IPS-20b (cell line): ENCODE results near the gene CORO1A.
"Not testable (repeated sequence)": the region's sequence is repeated elsewhere in the genome, so short reads cannot be mapped to it uniquely, and the experiment has no call there.

Experiments
- H3K27ac ChIP-seq: one replicate; pipeline ENCODE4 v1.5.1; 2013; ENCODE audit warnings: low read length
- H3K27me3 ChIP-seq: 2 replicates; pipeline ENCODE4 v1.6.1; 2013; ENCODE audit warnings: mild to moderate bottlenecking, low read length, inconsistent platforms; ENCODE audit not compliant: insufficient read depth
- H3K36me3 ChIP-seq: 2 replicates; pipeline ENCODE4 v1.6.1; 2013; ENCODE audit warnings: low read depth, mild to moderate bottlenecking, inconsistent platforms, low read length, moderate library complexity; ENCODE audit not compliant: insufficient read depth
- H3K4me1 ChIP-seq: 2 replicates; pipeline ENCODE4 v1.6.1; 2013; ENCODE audit warnings: mild to moderate bottlenecking, control low read depth, inconsistent platforms, low read length, moderate library complexity; ENCODE audit not compliant: insufficient read depth
- H3K4me3 ChIP-seq: 2 replicates; pipeline ENCODE4 v1.5.1; 2013; ENCODE audit warnings: mild to moderate bottlenecking, low read length, inconsistent platforms
- H3K9ac ChIP-seq: 2 replicates; pipeline ENCODE4 v1.6.1; 2013; ENCODE audit warnings: low read depth, mild to moderate bottlenecking, inconsistent platforms, low read length, moderate library complexity
- H3K9me3 ChIP-seq: 2 replicates; pipeline ENCODE4 v1.6.1; 2013; ENCODE audit warnings: mild to moderate bottlenecking, low read depth, low read length, inconsistent platforms; ENCODE audit not compliant: insufficient read depth

The CORO1A gene

GRCh38 chr16:30149250-30149930 is 34.0 kb upstream of the CORO1A start:
- Histone ChIP-seq H3K36me3 (no peaks in the 10 kb centered on the region), H3K9ac (no peak overlapping the region), H3K4me1 (no peaks in the 10 kb centered on the region), H3K27ac (no peak overlapping the region), H3K9me3 (0 out of 2 replicates have a peak, but pooled peaks cover 9% of the 10 kb centered on the region), H3K27me3 (no peaks in the 10 kb centered on the region), H3K4me3 (no peak overlapping the region)

GRCh38 chr16:30151091-30151490 is 32.3 kb upstream of the CORO1A start:
- H3K27ac ChIP-seq: no peak overlapping the region
- no peak overlapping the region for H3K9ac ChIP-seq
- no peaks in the 10 kb centered on the region for H3K36me3 ChIP-seq
- 0 out of 2 replicates have a peak, but pooled peaks cover 9% of the 10 kb centered on the region for H3K9me3 ChIP-seq
- H3K4me3 ChIP-seq: no peak overlapping the region
- no peaks in the 10 kb centered on the region for H3K4me1 ChIP-seq
- H3K27me3 ChIP-seq: no peaks in the 10 kb centered on the region

GRCh38 chr16:30152517-30152916 is 30.9 kb upstream of the CORO1A start:
- no peak overlapping the region for H3K27ac ChIP-seq
- no peak overlapping the region for H3K9ac ChIP-seq
- no peak overlapping the region for H3K4me3 ChIP-seq
- H3K4me1 ChIP-seq: no peaks in the 10 kb centered on the region
- H3K36me3 ChIP-seq: no peaks in the 10 kb centered on the region
- 0 out of 2 replicates have a peak, but pooled peaks cover 9% of the 10 kb centered on the region for H3K9me3 ChIP-seq
- no peaks in the 10 kb centered on the region for H3K27me3 ChIP-seq

GRCh38 chr16:30155188-30155587 is 28.2 kb upstream of the CORO1A start:
- Histone ChIP-seq H3K4me1 (no peaks in the 10 kb centered on the region), H3K27ac (no peak overlapping the region), H3K9ac (no peak overlapping the region), H3K27me3 (no peaks in the 10 kb centered on the region), H3K36me3 (no peaks in the 10 kb centered on the region), H3K9me3 (no peaks in the 10 kb centered on the region), H3K4me3 (no peak overlapping the region)

GRCh38 chr16:30157214-30157613 is 26.2 kb upstream of the CORO1A start:
- Histone ChIP-seq H3K36me3 (no peaks in the 10 kb centered on the region), H3K9me3 (no peaks in the 10 kb centered on the region)

GRCh38 chr16:30163538-30163937 is 19.9 kb upstream of the CORO1A start:
- Histone ChIP-seq H3K9ac (no peak overlapping the region), H3K27ac (no peak overlapping the region), H3K4me1 (no peaks in the 10 kb centered on the region), H3K4me3 (no peak overlapping the region), H3K9me3 (no peaks in the 10 kb centered on the region), H3K36me3 (no peaks in the 10 kb centered on the region), H3K27me3 (no peaks in the 10 kb centered on the region)

More at GRCh38 chr16:30157214-30157613, 26.2 kb upstream of the CORO1A start:
- H3K4me1 ChIP-seq: no peaks in the 10 kb centered on the region
- H3K27me3 ChIP-seq: no peaks in the 10 kb centered on the region
- H3K27ac ChIP-seq: no peak overlapping the region
- no peak overlapping the region for H3K9ac ChIP-seq
- H3K4me3 ChIP-seq: no peak overlapping the region

GRCh38 chr16:30166202-30166902 is 17.1 kb upstream of the CORO1A start:
- no peaks in the 10 kb centered on the region for H3K27me3 ChIP-seq
- no peak overlapping the region for H3K9ac ChIP-seq
- H3K4me1 ChIP-seq: no peaks in the 10 kb centered on the region
- no peaks in the 10 kb centered on the region for H3K36me3 ChIP-seq
- no peak overlapping the region for H3K4me3 ChIP-seq
- H3K27ac ChIP-seq: no peak overlapping the region
- H3K9me3 ChIP-seq: no peaks in the 10 kb centered on the region

GRCh38 chr16:30168746-30169145 is 14.7 kb upstream of the CORO1A start:
- H3K36me3 ChIP-seq, H3K9me3 ChIP-seq, H3K4me3 ChIP-seq, H3K9ac ChIP-seq, H3K4me1 ChIP-seq, H3K27ac ChIP-seq, H3K27me3 ChIP-seq: not testable (repeated sequence)

- not testable (repeated sequence) for H3K27me3 ChIP-seq, H3K27ac ChIP-seq, H3K36me3 ChIP-seq, H3K4me1 ChIP-seq, H3K9me3 ChIP-seq, H3K9ac ChIP-seq, H3K4me3 ChIP-seq
Measured at GRCh38 chr16:30169416-30169815, 14.0 kb upstream of the CORO1A start.

- not testable (repeated sequence) for H3K4me1 ChIP-seq, H3K9ac ChIP-seq, H3K27ac ChIP-seq, H3K36me3 ChIP-seq, H3K9me3 ChIP-seq, H3K27me3 ChIP-seq, H3K4me3 ChIP-seq
Measured at GRCh38 chr16:30170145-30170544, 13.3 kb upstream of the CORO1A start.

- H3K4me3 ChIP-seq: no peak overlapping the region
- H3K9ac ChIP-seq: no peak overlapping the region
- no peaks in the 10 kb centered on the region for H3K9me3 ChIP-seq
- no peaks in the 10 kb centered on the region for H3K36me3 ChIP-seq
- H3K27me3 ChIP-seq: no peaks in the 10 kb centered on the region
- no peak overlapping the region for H3K27ac ChIP-seq
- no peaks in the 10 kb centered on the region for H3K4me1 ChIP-seq
Measured at GRCh38 chr16:30173054-30173453, 10.3 kb upstream of the CORO1A start.

GRCh38 chr16:30176876-30177275 is 6.5 kb upstream of the CORO1A start:
- not testable (repeated sequence) for H3K9ac ChIP-seq, H3K4me1 ChIP-seq, H3K36me3 ChIP-seq, H3K4me3 ChIP-seq, H3K9me3 ChIP-seq, H3K27me3 ChIP-seq, H3K27ac ChIP-seq
